HepG2 (cell line): Measurements from ENCODE around the gene WDR89. TPM values are rescaled to one million over a fixed set of nuclear protein-coding genes. Genes with fewer than 3 reads are reported as not detected.

Source experiments
- CENPT ChIP-seq: sonication (generic); formaldehyde crosslinking; IDR thresholded peaks from 2 replicates; pipeline ENCODE4 v1.8.0; 2022; ENCODE audit warnings: low read depth, mild to moderate bottlenecking, moderate library complexity, missing genetic modification reagents
- HDAC1 ChIP-seq: sonication (generic); formaldehyde crosslinking; IDR thresholded peaks from 2 replicates; pipeline ENCODE4 v1.5.1; 2020; ENCODE audit warnings: mild to moderate bottlenecking, missing genetic modification reagents
- KAT8 ChIP-seq: IDR thresholded peaks from 2 replicates; pipeline ENCODE4 v1.6.1; 2016; ENCODE audit warnings: missing genetic modification reagents, missing compliant biosample characterization
- MLLT10 ChIP-seq: sonication (generic); formaldehyde crosslinking; IDR thresholded peaks from 2 replicates; pipeline ENCODE4 v1.4.0; 2020; ENCODE audit warnings: missing genetic modification reagents
- SMAD9 ChIP-seq: sonication (generic); formaldehyde crosslinking; IDR thresholded peaks from 2 replicates; pipeline ENCODE4 v1.5.1; 2020; ENCODE audit warnings: mild to moderate bottlenecking, missing genetic modification reagents
- SRY ChIP-seq: sonication (generic); formaldehyde crosslinking; IDR thresholded peaks from 2 replicates; pipeline ENCODE4 v1.8.0; 2022; ENCODE audit warnings: mild to moderate bottlenecking, missing genetic modification reagents
- ZBTB7A ChIP-seq: sonication (generic); formaldehyde crosslinking; IDR thresholded peaks from 2 replicates; pipeline ENCODE4 v1.8.0; 2022; ENCODE audit warnings: mild to moderate bottlenecking, missing genetic modification reagents
- ZNF367 ChIP-seq: sonication (generic); formaldehyde crosslinking; IDR thresholded peaks from 2 replicates; pipeline ENCODE4 v1.4.0; 2020; ENCODE audit warnings: missing genetic modification reagents, borderline replicate concordance
- ZNF720 ChIP-seq: sonication (generic); formaldehyde crosslinking; IDR thresholded peaks from 2 replicates; pipeline ENCODE4 v1.4.0; 2020; ENCODE audit warnings: missing genetic modification reagents
- polyA plus RNA-seq, 8 experiments: library from polyadenylated mRNA; depleted of rRNA in 3 of 8; stranded (reverse) in 7 of 8; unstranded in 1 of 8; fragments of >200 nt; fragmentation: Illumina TruSeq in 4 of 8; extraction: Trizol in 4 of 8; gene quantifications; 2 replicates each; pipeline versions ENCODE4 v1.2.1 to v1.2.3, GENCODE V29; 2011 to 2016; ENCODE audit warnings: low read depth in 4 of 8, missing spikeins in 1 of 8, mixed read lengths in 1 of 8; ENCODE audit not compliant: insufficient read depth in 1 of 8
- total RNA-seq, 5 experiments: library from RNA; depleted of rRNA; stranded (reverse); fragments of >200 nt; fragmentation: Illumina TruSeq; extraction: Trizol; gene quantifications; 2 replicates each; pipeline ENCODE4 v1.2.3, GENCODE V29; 2016; ENCODE audit warnings: low read depth in 1 of 5
- TF ChIP-seq, protein P1 (sequence below): sonication (generic); formaldehyde crosslinking; IDR thresholded peaks from 2 replicates; pipeline ENCODE4 v1.4.0; 2020; ENCODE audit warnings: missing genetic modification reagents, borderline replicate concordance
- TF ChIP-seq, protein P2 (sequence below): sonication (generic); formaldehyde crosslinking; IDR thresholded peaks from 2 replicates; pipeline ENCODE4 v1.4.0; 2020; ENCODE audit warnings: mild to moderate bottlenecking, missing genetic modification reagents
- TF ChIP-seq, protein P3 (sequence below): sonication (generic); formaldehyde crosslinking; IDR thresholded peaks from 2 replicates; pipeline ENCODE4 v1.5.0; 2020; ENCODE audit warnings: mild to moderate bottlenecking, missing genetic modification reagents, borderline replicate concordance
- TF ChIP-seq, protein P4 (sequence below): sonication (generic); formaldehyde crosslinking; IDR thresholded peaks from 2 replicates; pipeline ENCODE4 v1.5.0; 2020; ENCODE audit warnings: missing genetic modification reagents, mild to moderate bottlenecking, borderline replicate concordance

WDR89 gene
- total and polyA plus RNA-seq, 2 of the 13 experiments (the other 11 are each of a cell fraction or from before 2014, with no cell fraction given), result 5.2 to 20.1 TPM

DNA sequence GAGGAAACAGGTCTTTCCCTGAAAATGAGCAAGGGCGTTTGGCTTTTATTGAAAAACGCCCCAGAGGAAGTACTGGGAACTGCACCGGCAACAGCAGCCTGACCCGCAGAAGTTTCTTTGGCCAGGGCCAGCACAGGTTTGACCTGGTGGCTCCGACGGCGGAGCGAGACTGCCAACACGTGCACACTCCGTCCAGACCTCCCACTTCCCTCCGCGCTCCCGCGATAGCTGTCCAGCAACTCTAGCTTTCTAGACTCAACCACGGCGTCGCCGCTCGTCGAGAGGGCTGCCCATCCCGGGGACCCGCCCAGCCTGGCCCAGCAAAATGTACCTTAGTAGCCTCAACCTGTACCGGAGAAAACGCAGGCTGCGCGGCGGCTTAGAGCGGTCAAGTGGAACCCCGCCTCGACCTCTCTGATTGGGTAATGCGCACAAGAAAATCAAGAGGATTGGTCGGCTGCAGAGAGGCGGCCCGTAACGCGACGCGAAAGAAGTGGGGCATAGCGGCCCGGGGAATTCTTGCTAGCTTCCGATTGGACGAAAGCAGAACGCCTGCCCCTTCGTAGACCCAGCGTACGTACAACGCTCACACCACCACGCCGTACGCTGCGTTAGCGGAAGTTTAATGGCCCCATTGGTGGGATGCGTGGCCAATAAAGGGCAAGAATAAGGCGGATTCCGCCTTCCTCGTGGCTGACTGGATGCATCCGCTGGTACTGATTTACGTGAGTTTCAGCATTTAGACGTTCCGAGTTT, at the start of gene WDR89 (continued):
- TF ChIP-seq, protein P1, sequence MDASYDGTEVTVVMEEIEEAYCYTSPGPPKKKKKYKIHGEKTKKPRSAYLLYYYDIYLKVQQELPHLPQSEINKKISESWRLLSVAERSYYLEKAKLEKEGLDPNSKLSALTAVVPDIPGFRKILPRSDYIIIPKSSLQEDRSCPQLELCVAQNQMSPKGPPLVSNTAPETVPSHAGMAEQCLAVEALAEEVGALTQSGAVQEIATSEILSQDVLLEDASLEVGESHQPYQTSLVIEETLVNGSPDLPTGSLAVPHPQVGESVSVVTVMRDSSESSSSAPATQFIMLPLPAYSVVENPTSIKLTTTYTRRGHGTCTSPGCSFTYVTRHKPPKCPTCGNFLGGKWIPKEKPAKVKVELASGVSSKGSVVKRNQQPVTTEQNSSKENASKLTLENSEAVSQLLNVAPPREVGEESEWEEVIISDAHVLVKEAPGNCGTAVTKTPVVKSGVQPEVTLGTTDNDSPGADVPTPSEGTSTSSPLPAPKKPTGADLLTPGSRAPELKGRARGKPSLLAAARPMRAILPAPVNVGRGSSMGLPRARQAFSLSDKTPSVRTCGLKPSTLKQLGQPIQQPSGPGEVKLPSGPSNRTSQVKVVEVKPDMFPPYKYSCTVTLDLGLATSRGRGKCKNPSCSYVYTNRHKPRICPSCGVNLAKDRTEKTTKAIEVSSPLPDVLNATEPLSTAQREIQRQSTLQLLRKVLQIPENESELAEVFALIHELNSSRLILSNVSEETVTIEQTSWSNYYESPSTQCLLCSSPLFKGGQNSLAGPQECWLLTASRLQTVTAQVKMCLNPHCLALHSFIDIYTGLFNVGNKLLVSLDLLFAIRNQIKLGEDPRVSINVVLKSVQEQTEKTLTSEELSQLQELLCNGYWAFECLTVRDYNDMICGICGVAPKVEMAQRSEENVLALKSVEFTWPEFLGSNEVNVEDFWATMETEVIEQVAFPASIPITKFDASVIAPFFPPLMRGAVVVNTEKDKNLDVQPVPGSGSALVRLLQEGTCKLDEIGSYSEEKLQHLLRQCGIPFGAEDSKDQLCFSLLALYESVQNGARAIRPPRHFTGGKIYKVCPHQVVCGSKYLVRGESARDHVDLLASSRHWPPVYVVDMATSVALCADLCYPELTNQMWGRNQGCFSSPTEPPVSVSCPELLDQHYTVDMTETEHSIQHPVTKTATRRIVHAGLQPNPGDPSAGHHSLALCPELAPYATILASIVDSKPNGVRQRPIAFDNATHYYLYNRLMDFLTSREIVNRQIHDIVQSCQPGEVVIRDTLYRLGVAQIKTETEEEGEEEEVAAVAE, result peak; percentile 78; the same call in 1 of the 2 replicates
- TF ChIP-seq, protein P2, sequence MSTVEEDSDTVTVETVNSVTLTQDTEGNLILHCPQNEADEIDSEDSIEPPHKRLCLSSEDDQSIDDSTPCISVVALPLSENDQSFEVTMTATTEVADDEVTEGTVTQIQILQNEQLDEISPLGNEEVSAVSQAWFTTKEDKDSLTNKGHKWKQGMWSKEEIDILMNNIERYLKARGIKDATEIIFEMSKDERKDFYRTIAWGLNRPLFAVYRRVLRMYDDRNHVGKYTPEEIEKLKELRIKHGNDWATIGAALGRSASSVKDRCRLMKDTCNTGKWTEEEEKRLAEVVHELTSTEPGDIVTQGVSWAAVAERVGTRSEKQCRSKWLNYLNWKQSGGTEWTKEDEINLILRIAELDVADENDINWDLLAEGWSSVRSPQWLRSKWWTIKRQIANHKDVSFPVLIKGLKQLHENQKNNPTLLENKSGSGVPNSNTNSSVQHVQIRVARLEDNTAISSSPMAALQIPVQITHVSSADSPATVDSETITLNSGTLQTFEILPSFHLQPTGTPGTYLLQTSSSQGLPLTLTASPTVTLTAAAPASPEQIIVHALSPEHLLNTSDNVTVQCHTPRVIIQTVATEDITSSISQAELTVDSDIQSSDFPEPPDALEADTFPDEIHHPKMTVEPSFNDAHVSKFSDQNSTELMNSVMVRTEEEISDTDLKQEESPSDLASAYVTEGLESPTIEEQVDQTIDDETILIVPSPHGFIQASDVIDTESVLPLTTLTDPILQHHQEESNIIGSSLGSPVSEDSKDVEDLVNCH (CRISPR knock-in tag), result no peak
- TF ChIP-seq, protein P3, sequence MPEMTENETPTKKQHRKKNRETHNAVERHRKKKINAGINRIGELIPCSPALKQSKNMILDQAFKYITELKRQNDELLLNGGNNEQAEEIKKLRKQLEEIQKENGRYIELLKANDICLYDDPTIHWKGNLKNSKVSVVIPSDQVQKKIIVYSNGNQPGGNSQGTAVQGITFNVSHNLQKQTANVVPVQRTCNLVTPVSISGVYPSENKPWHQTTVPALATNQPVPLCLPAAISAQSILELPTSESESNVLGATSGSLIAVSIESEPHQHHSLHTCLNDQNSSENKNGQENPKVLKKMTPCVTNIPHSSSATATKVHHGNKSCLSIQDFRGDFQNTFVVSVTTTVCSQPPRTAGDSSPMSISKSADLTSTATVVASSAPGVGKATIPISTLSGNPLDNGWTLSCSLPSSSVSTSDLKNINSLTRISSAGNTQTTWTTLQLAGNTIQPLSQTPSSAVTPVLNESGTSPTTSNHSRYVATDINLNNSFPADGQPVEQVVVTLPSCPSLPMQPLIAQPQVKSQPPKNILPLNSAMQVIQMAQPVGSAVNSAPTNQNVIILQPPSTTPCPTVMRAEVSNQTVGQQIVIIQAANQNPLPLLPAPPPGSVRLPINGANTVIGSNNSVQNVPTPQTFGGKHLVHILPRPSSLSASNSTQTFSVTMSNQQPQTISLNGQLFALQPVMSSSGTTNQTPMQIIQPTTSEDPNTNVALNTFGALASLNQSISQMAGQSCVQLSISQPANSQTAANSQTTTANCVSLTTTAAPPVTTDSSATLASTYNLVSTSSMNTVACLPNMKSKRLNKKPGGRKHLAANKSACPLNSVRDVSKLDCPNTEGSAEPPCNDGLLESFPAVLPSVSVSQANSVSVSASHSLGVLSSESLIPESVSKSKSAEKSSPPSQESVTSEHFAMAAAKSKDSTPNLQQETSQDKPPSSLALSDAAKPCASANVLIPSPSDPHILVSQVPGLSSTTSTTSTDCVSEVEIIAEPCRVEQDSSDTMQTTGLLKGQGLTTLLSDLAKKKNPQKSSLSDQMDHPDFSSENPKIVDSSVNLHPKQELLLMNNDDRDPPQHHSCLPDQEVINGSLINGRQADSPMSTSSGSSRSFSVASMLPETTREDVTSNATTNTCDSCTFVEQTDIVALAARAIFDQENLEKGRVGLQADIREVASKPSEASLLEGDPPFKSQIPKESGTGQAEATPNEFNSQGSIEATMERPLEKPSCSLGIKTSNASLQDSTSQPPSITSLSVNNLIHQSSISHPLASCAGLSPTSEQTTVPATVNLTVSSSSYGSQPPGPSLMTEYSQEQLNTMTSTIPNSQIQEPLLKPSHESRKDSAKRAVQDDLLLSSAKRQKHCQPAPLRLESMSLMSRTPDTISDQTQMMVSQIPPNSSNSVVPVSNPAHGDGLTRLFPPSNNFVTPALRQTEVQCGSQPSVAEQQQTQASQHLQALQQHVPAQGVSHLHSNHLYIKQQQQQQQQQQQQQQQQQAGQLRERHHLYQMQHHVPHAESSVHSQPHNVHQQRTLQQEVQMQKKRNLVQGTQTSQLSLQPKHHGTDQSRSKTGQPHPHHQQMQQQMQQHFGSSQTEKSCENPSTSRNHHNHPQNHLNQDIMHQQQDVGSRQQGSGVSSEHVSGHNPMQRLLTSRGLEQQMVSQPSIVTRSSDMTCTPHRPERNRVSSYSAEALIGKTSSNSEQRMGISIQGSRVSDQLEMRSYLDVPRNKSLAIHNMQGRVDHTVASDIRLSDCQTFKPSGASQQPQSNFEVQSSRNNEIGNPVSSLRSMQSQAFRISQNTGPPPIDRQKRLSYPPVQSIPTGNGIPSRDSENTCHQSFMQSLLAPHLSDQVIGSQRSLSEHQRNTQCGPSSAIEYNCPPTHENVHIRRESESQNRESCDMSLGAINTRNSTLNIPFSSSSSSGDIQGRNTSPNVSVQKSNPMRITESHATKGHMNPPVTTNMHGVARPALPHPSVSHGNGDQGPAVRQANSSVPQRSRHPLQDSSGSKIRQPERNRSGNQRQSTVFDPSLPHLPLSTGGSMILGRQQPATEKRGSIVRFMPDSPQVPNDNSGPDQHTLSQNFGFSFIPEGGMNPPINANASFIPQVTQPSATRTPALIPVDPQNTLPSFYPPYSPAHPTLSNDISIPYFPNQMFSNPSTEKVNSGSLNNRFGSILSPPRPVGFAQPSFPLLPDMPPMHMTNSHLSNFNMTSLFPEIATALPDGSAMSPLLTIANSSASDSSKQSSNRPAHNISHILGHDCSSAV (CRISPR knock-in tag), result no peak
- TF ChIP-seq CENPT (no peak), ZBTB7A (CRISPR knock-in tag) (0 out of 2 replicates have a peak, but pooled peaks have one; percentile 39), HDAC1 (CRISPR knock-in tag) (peak; percentile 88), ZNF720 (CRISPR knock-in tag) (no peak), KAT8 (CRISPR knock-in tag) (peak; percentile 84), SMAD9 (peak; percentile 88), ZNF367 (CRISPR knock-in tag) (peak; percentile 92; the same call in 1 of the 2 replicates), SRY (CRISPR knock-in tag) (peak; percentile 99), MLLT10 (CRISPR knock-in tag) (no peak)
- TF ChIP-seq, protein P4, sequence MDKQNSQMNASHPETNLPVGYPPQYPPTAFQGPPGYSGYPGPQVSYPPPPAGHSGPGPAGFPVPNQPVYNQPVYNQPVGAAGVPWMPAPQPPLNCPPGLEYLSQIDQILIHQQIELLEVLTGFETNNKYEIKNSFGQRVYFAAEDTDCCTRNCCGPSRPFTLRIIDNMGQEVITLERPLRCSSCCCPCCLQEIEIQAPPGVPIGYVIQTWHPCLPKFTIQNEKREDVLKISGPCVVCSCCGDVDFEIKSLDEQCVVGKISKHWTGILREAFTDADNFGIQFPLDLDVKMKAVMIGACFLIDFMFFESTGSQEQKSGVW, result no peak
